Measurements from ENCODE around the gene MCU. TPM values are rescaled to one million over a fixed set of nuclear protein-coding genes. Genes with fewer than 3 reads are reported as not detected.
"Not testable (repeated sequence)": the region's sequence is repeated elsewhere in the genome, so short reads cannot be mapped to it uniquely, and the experiment has no call there.

Gene MCU
- polyA plus RNA-seq, 4 donors, result 43.3 to 70.4 (median 48.7) TPM

DNA sequence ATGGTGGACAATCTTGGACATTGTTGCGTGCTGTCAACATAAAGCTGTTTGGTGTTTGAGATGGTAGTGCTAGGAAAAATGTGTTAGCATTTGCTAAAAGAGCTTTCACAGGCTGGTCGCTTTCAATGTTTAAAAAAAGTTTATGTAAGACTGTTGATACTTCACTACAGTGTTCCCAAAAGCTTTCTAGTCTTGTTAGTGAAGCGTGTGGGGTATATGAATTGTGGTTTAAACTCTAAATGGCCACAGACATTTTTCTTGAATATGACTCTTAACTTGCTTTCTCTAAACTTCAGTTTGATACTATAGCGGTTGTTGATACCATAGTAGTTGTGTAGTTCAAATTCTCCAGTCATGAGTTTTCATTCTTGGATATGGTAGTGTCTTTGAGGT, 44.9 kb downstream of the MCU start:
- DNase-seq, result no peak
- peaks cover 3 to 30% (median 7%) of the 10 kb centered on the region in 3 donors for H3K4me1 ChIP-seq (ENCODE audit: control insufficient read depth in 3 of 3, insufficient read depth in 2 of 3, low read depth in 1 of 3, low read length in 2 of 3)
- WGBS, 3 donors, result 68 to 78% (median 76%) methylated on average over 4 of the region's 4 CpGs
- H3K36me3 ChIP-seq (ENCODE audit: control insufficient read depth in 3 of 3, insufficient read depth in 2 of 3, low read depth in 1 of 3, low read length in 3 of 3), result no peaks in the 10 kb centered on the region
- H3K27ac ChIP-seq (ENCODE audit: low read depth in 1 of 3, low read length in 2 of 3), result peak overlapping the region in 2 of 3 donors; percentile 76 to 78
- FAIRE-seq, result no peak
- H3K9me3 ChIP-seq (ENCODE audit: control insufficient read depth in 2 of 2, insufficient read depth in 1 of 2, low read depth in 1 of 2, low read length in 1 of 2), result no peaks in the 10 kb centered on the region
- no peak overlapping the region for H3K4me3 ChIP-seq (ENCODE audit: low read depth in 1 of 3, low read length in 3 of 3)
- no peaks in the 10 kb centered on the region for H3K27me3 ChIP-seq (ENCODE audit: control insufficient read depth in 3 of 3, insufficient read depth in 3 of 3, low read length in 3 of 3)

DNA sequence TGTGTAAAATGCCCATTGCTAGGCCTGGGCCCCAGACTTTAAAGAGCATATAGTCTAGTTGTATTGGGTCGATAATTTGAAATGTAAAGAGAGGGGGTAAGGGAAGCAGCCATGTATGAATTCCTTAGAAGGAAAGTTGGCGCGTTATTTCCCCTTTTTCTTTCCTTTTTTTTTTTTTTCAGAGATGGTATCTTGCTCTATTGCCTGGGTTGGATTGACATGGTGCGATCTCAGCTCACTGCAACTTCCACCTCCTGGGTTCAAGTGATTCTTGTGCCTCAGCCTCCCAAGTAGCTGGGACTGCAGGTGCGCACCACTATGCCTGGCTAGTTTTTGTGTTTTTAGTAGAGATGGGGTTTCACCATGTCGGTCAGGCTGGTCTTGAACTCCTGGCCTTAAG, 45.4 kb downstream of the MCU start:
- peaks cover 3 to 30% (median 7%) of the 10 kb centered on the region in 3 donors for H3K4me1 ChIP-seq (ENCODE audit: control insufficient read depth in 3 of 3, insufficient read depth in 2 of 3, low read depth in 1 of 3, low read length in 2 of 3)
- H3K9me3 ChIP-seq (ENCODE audit: control insufficient read depth in 2 of 2, insufficient read depth in 1 of 2, low read depth in 1 of 2, low read length in 1 of 2); DNase-seq; FAIRE-seq; H3K36me3 ChIP-seq (ENCODE audit: control insufficient read depth in 3 of 3, insufficient read depth in 2 of 3, low read depth in 1 of 3, low read length in 3 of 3); H3K27me3 ChIP-seq (ENCODE audit: control insufficient read depth in 3 of 3, insufficient read depth in 3 of 3, low read length in 3 of 3); H3K4me3 ChIP-seq (ENCODE audit: low read depth in 1 of 3, low read length in 3 of 3): not testable (repeated sequence)
- peak overlapping the region in 2 of 3 donors; percentile 46 to 78 for H3K27ac ChIP-seq (ENCODE audit: low read depth in 1 of 3, low read length in 2 of 3)
- 93 to 94% (median 93%) methylated on average over 6 of the region's 6 CpGs for WGBS, 3 donors

DNA sequence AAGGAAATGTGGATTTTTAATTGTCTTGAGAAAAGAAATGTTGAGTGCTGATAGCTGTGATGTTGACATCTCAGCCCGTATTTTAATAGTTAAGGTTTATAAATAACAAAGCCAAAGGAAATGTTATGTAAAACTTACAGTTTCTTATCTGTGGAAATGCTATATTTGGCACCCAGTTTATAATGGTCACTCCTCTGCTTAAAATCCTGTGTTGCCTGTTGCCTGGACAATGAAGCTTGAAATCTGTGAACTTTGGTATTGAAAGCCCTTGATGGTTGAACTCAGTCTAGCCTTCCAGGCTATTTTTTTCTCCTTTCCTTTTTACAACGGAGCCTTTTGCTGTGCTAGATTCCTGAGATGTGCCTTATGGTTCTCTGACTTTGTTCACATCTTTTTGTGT, 46.5 kb downstream of the MCU start:
- Histone ChIP-seq H3K27ac (ENCODE audit: low read depth in 1 of 3, low read length in 2 of 3) (peak overlapping the region in 1 of 3 donors; percentile 71), H3K4me1 (ENCODE audit: control insufficient read depth in 3 of 3, insufficient read depth in 2 of 3, low read depth in 1 of 3, low read length in 2 of 3) (peaks cover 3 to 30% (median 7%) of the 10 kb centered on the region in 3 donors), H3K9me3 (ENCODE audit: control insufficient read depth in 2 of 2, insufficient read depth in 1 of 2, low read depth in 1 of 2, low read length in 1 of 2) (no peaks in the 10 kb centered on the region), H3K27me3 (ENCODE audit: control insufficient read depth in 3 of 3, insufficient read depth in 3 of 3, low read length in 3 of 3) (no peaks in the 10 kb centered on the region), H3K36me3 (ENCODE audit: control insufficient read depth in 3 of 3, insufficient read depth in 2 of 3, low read depth in 1 of 3, low read length in 3 of 3) (no peaks in the 10 kb centered on the region), H3K4me3 (ENCODE audit: low read depth in 1 of 3, low read length in 3 of 3) (no peak overlapping the region)
- peak; percentile 19 for FAIRE-seq
- peak; percentile 56 to 69 for DNase-seq
- WGBS, 3 donors, result 10 to 26% (median 20%) methylated on average over 2 of the region's 2 CpGs

DNA sequence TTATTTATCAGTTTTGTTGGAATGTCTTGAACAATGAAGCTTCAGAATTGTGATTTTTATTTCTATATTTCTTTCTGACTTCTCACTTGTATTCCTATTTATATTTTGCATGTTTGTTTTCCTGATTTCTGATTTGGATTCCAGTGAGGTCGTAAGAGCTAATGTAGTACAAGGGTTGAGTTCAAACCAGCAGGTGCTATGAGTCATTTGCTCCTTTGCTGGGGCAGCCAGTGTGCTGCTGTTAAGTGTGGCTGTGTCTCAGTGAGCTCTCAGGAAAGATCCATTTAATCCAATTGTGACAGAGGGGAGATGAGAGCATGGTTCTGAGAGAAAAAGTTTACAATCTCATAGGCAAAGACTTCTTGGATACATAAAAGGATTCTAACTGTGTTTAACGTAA, 48.6 kb downstream of the MCU start:
- Histone ChIP-seq H3K27me3 (ENCODE audit: control insufficient read depth in 3 of 3, insufficient read depth in 3 of 3, low read length in 3 of 3) (no peaks in the 10 kb centered on the region), H3K27ac (ENCODE audit: low read depth in 1 of 3, low read length in 2 of 3) (peak overlapping the region in 2 of 3 donors; percentile 36 to 72), H3K4me3 (ENCODE audit: low read depth in 1 of 3, low read length in 3 of 3) (no peak overlapping the region), H3K4me1 (ENCODE audit: control insufficient read depth in 3 of 3, insufficient read depth in 2 of 3, low read depth in 1 of 3, low read length in 2 of 3) (peaks cover 3 to 27% (median 7%) of the 10 kb centered on the region in 3 donors), H3K9me3 (ENCODE audit: control insufficient read depth in 2 of 2, insufficient read depth in 1 of 2, low read depth in 1 of 2, low read length in 1 of 2) (no peaks in the 10 kb centered on the region), H3K36me3 (ENCODE audit: control insufficient read depth in 3 of 3, insufficient read depth in 2 of 3, low read depth in 1 of 3, low read length in 3 of 3) (peaks cover 0 to 3% (median 0%) of the 10 kb centered on the region in 3 donors)
- peak; percentile 75 for FAIRE-seq
- DNase-seq, result peak; percentile 87 to 88
- WGBS, 3 donors, result 15 to 47% (median 25%) methylated on average over 2 of the region's 2 CpGs

DNA sequence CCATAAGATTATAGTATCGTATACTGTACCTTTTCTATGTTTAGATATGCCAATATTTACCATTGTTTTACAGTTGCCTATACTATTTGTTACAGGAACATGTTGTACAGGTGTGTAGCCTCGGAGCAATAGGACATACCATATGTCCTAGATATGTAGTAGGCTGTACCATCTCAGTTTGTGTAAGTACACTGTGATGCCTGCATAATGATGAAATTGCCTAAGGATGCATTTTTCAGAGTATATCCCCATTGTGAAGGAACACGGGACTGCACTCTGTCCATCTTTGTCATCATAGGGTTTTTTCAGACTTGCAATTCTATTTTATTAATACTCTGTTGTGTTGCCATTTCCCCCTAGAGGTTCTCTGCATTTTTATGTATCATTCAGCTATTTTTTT, 50.1 kb downstream of the MCU start:
- H3K27me3 ChIP-seq (ENCODE audit: control insufficient read depth in 3 of 3, insufficient read depth in 3 of 3, low read length in 3 of 3), result no peaks in the 10 kb centered on the region
- H3K4me3 ChIP-seq (ENCODE audit: low read depth in 1 of 3, low read length in 3 of 3), result no peak overlapping the region
- no peak for DNase-seq
- WGBS, 3 donors, result 89 to 97% (median 92%) methylated on average over 3 of the region's 3 CpGs
- no peak overlapping the region for H3K27ac ChIP-seq (ENCODE audit: low read depth in 1 of 3, low read length in 2 of 3)
- H3K4me1 ChIP-seq (ENCODE audit: control insufficient read depth in 3 of 3, insufficient read depth in 2 of 3, low read depth in 1 of 3, low read length in 2 of 3), result peaks cover 0 to 14% (median 5%) of the 10 kb centered on the region in 3 donors
- peaks cover 0 to 3% (median 0%) of the 10 kb centered on the region in 3 donors for H3K36me3 ChIP-seq (ENCODE audit: control insufficient read depth in 3 of 3, insufficient read depth in 2 of 3, low read depth in 1 of 3, low read length in 3 of 3)
- no peaks in the 10 kb centered on the region for H3K9me3 ChIP-seq (ENCODE audit: control insufficient read depth in 2 of 2, insufficient read depth in 1 of 2, low read depth in 1 of 2, low read length in 1 of 2)
- FAIRE-seq, result no peak

DNA sequence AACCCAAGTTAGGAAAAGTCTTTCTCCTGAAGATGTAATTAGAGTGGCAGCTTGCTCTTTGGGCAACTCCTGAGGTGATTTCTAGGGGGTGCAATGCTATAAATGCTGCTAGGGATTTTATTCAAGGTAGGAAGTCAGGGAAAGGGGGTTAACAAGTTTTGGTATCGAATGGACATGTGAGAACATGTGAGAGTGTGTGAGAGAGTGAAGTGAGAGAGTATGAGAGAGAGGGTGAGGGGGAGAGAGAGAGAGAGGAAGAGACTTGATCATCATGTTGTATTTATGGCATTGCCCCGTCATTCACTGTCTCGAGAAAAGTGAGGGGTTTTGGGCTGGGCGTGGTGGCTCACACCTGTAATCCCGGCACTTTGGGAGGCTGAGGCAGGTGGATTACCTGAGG, 50.9 kb downstream of the MCU start:
- no peak for DNase-seq
- Histone ChIP-seq H3K9me3 (ENCODE audit: control insufficient read depth in 2 of 2, insufficient read depth in 1 of 2, low read depth in 1 of 2, low read length in 1 of 2) (no peaks in the 10 kb centered on the region), H3K4me3 (ENCODE audit: low read depth in 1 of 3, low read length in 3 of 3) (no peak overlapping the region), H3K36me3 (ENCODE audit: control insufficient read depth in 3 of 3, insufficient read depth in 2 of 3, low read depth in 1 of 3, low read length in 3 of 3) (peaks cover 0 to 3% (median 2%) of the 10 kb centered on the region in 3 donors), H3K27ac (ENCODE audit: low read depth in 1 of 3, low read length in 2 of 3) (no peak overlapping the region), H3K4me1 (ENCODE audit: control insufficient read depth in 3 of 3, insufficient read depth in 2 of 3, low read depth in 1 of 3, low read length in 2 of 3) (peaks cover 0 to 14% (median 3%) of the 10 kb centered on the region in 3 donors), H3K27me3 (ENCODE audit: control insufficient read depth in 3 of 3, insufficient read depth in 3 of 3, low read length in 3 of 3) (no peaks in the 10 kb centered on the region)
- no peak for FAIRE-seq
- WGBS, 3 donors, result 84 to 93% (median 92%) methylated on average over 5 of the region's 5 CpGs

DNA sequence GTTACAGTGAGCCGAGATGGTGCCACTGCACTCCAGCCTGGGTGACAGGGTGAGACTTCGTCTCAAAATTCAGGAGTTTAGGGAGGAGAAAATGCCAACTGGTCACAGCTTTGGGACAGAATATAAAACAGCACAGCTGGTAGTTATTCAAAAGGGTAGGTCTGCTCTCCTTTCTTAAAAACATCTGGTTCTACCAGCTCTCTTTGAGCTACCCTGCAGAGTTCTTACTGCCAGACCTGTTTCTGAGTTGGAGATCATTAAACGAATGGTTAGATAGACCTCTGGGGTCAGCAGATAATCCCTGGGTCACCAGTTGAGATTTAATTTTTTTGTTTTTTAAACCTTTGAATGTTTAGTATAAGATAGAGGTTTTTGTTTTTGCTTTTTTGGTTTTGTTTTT, 52.6 kb downstream of the MCU start:
- Histone ChIP-seq H3K36me3 (ENCODE audit: control insufficient read depth in 3 of 3, insufficient read depth in 2 of 3, low read depth in 1 of 3, low read length in 3 of 3) (peaks cover 0 to 9% (median 2%) of the 10 kb centered on the region in 3 donors), H3K9me3 (ENCODE audit: control insufficient read depth in 2 of 2, insufficient read depth in 1 of 2, low read depth in 1 of 2, low read length in 1 of 2) (no peaks in the 10 kb centered on the region), H3K4me3 (ENCODE audit: low read depth in 1 of 3, low read length in 3 of 3) (no peak overlapping the region), H3K27ac (ENCODE audit: low read depth in 1 of 3, low read length in 2 of 3) (no peak overlapping the region), H3K27me3 (ENCODE audit: control insufficient read depth in 3 of 3, insufficient read depth in 3 of 3, low read length in 3 of 3) (no peaks in the 10 kb centered on the region), H3K4me1 (ENCODE audit: control insufficient read depth in 3 of 3, insufficient read depth in 2 of 3, low read depth in 1 of 3, low read length in 2 of 3) (peaks cover 0 to 3% (median 2%) of the 10 kb centered on the region in 3 donors)
- WGBS, 3 donors, result 69 to 81% (median 74%) methylated on average over 3 of the region's 3 CpGs
- FAIRE-seq (no peak), DNase-seq (no peak)

DNA sequence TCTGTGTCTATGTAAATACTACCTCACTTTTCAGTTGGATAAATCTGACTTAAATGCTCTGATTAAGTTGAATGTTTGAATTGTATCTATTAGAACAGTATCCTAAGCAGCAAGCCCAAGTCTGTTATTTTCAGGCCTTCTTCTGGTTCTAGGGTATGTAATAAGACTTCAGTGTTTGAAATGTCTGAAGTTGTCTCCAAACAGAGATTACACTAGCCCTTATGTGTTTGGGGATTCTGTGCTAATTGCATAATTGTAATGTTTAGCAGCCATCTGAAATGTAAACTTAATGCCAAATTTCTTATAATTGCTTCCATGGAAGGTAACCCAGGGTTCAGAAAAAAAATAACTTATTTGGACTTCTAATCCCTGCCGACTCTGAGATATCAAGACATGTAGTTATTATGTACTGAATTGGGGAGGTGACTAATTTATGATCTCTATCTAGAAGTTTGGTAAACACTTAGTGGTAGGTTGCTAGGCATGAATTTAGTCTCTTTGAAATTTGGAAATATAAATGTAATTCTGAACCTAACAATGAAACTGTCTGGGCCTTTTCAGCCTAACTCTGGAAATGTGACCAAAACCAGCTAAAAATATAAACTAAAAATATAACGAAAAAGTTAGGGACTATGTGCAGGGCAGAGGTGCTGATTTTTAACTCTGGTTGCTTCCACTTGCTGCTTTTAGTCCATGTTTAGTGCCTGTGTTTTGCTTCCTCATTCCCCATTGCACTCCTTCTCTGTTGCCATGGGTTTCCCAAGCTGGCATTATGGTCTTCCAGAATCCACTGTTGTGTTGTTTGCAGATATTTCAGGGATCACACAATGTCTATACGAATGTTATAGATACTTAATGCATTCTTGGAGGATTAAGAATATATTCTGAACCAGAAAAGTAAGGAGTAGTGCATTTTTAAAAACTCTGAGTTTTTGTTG, 54.8 kb downstream of the MCU start:
- Histone ChIP-seq H3K36me3 (ENCODE audit: control insufficient read depth in 3 of 3, insufficient read depth in 2 of 3, low read depth in 1 of 3, low read length in 3 of 3) (peaks cover 0 to 9% (median 4%) of the 10 kb centered on the region in 3 donors), H3K27ac (ENCODE audit: low read depth in 1 of 3, low read length in 2 of 3) (no peak overlapping the region), H3K4me1 (ENCODE audit: control insufficient read depth in 3 of 3, insufficient read depth in 2 of 3, low read depth in 1 of 3, low read length in 2 of 3) (no peaks in the 10 kb centered on the region), H3K9me3 (ENCODE audit: control insufficient read depth in 2 of 2, insufficient read depth in 1 of 2, low read depth in 1 of 2, low read length in 1 of 2) (no peaks in the 10 kb centered on the region), H3K27me3 (ENCODE audit: control insufficient read depth in 3 of 3, insufficient read depth in 3 of 3, low read length in 3 of 3) (no peaks in the 10 kb centered on the region), H3K4me3 (ENCODE audit: low read depth in 1 of 3, low read length in 3 of 3) (no peak overlapping the region)
- 18 to 52% (median 40%) methylated on average over 3 of the region's 3 CpGs for WGBS, 3 donors
- DNase-seq (peak in 1 of 2 donors; percentile 30), FAIRE-seq (no peak)
